Measurements from ENCODE around the gene SPTB. TPM values are rescaled to one million over a fixed set of nuclear protein-coding genes. Genes with fewer than 3 reads are reported as not detected.

Gene SPTB
- total and polyA plus RNA-seq, 9 of the 15 experiments (the other 6 are each of a cell fraction or from before 2014, with no cell fraction given): 0.21 to 45.9 (median 11.7) TPM

DNA sequence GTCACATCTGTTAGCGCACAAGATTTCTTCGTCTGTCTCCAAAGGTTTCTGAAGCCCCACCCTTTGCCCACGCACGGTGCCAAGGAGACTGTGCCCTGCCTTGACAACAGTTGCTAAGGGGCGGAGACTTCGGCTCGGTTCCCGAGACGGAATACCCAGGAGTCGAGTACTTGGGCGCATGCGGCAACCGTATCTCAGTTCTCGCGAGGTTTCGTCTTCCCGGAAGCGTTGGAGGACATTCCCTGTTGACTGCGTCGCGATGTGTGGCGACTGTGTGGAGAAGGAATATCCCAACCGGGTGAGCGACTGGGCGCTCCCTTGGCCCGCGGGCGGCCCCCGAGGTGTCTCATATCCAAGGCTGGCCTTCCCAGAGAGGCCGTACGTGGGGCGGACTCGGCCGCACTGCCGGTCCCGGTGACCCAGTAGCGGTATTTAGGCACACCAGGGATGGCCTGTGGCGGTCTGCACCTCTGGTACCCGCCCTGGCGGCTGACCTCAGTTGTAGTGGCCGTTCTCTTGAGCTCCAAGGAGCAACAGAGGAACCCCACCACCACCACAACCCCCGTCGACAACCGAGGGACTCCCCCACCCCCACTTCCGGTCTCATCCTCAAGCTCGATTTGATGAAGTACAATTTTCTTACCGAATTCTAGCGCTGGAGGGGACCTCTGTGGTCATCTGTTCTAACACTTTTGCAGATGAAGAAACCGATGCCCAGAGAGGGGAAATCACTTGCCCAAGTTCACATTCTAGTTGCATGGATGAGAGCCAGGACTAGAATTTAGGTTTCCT is 34.7 kb upstream of the SPTB start, which contains the start of gene CHURC1 (continued):
- no peak for TF ChIP-seq PTBP1 (IDR thresholded peaks at IDR 0.05; ENCODE audit: low read depth, low read length)
- no peak for TF ChIP-seq RBM39 (optimal IDR thresholded peaks at IDR 0.05; ENCODE audit: low read depth, low read length)
- TF ChIP-seq HIVEP1 (CRISPR knock-in tag; IDR thresholded peaks at IDR 0.05): no peak
- TF ChIP-seq, protein P1, sequence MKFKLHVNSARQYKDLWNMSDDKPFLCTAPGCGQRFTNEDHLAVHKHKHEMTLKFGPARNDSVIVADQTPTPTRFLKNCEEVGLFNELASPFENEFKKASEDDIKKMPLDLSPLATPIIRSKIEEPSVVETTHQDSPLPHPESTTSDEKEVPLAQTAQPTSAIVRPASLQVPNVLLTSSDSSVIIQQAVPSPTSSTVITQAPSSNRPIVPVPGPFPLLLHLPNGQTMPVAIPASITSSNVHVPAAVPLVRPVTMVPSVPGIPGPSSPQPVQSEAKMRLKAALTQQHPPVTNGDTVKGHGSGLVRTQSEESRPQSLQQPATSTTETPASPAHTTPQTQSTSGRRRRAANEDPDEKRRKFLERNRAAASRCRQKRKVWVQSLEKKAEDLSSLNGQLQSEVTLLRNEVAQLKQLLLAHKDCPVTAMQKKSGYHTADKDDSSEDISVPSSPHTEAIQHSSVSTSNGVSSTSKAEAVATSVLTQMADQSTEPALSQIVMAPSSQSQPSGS (CRISPR knock-in tag; IDR thresholded peaks at IDR 0.05): no peak
- TF ChIP-seq, protein P2, sequence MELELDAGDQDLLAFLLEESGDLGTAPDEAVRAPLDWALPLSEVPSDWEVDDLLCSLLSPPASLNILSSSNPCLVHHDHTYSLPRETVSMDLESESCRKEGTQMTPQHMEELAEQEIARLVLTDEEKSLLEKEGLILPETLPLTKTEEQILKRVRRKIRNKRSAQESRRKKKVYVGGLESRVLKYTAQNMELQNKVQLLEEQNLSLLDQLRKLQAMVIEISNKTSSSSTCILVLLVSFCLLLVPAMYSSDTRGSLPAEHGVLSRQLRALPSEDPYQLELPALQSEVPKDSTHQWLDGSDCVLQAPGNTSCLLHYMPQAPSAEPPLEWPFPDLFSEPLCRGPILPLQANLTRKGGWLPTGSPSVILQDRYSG (tag; conservative IDR thresholded peaks at IDR 0.05; ENCODE audit: low read depth): no peak
- TF ChIP-seq, protein P3, sequence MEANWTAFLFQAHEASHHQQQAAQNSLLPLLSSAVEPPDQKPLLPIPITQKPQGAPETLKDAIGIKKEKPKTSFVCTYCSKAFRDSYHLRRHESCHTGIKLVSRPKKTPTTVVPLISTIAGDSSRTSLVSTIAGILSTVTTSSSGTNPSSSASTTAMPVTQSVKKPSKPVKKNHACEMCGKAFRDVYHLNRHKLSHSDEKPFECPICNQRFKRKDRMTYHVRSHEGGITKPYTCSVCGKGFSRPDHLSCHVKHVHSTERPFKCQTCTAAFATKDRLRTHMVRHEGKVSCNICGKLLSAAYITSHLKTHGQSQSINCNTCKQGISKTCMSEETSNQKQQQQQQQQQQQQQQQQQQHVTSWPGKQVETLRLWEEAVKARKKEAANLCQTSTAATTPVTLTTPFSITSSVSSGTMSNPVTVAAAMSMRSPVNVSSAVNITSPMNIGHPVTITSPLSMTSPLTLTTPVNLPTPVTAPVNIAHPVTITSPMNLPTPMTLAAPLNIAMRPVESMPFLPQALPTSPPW (CRISPR knock-in tag; IDR thresholded peaks at IDR 0.05): 0 out of 2 replicates have a peak, but pooled peaks have one; percentile 11
- TF ChIP-seq, protein P4, sequence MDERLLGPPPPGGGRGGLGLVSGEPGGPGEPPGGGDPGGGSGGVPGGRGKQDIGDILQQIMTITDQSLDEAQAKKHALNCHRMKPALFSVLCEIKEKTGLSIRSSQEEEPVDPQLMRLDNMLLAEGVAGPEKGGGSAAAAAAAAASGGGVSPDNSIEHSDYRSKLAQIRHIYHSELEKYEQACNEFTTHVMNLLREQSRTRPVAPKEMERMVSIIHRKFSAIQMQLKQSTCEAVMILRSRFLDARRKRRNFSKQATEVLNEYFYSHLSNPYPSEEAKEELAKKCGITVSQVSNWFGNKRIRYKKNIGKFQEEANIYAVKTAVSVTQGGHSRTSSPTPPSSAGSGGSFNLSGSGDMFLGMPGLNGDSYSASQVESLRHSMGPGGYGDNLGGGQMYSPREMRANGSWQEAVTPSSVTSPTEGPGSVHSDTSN (CRISPR knock-in tag; IDR thresholded peaks at IDR 0.05; ENCODE audit: low read depth): no peak
- TF ChIP-seq, protein P4 (tag; conservative IDR thresholded peaks at IDR 0.05; ENCODE audit: low read depth): no peak
- TF ChIP-seq ZNF316 (IDR thresholded peaks at IDR 0.05): no peak
- TF ChIP-seq CREB1 (IDR thresholded peaks at IDR 0.05): no peak
- TF ChIP-seq CREB1 (CRISPR knock-in tag; IDR thresholded peaks at IDR 0.05): no peak
- no peak for TF ChIP-seq GATA2 (CRISPR knock-in tag; IDR thresholded peaks at IDR 0.05)
- TF ChIP-seq MAFF (IDR thresholded peaks at IDR 0.05; ENCODE audit: low read length): no peak
- TF ChIP-seq ERF (CRISPR knock-in tag; IDR thresholded peaks at IDR 0.05): no peak

Data from K562 (cell line).